IMR-90 (cell line): ENCODE data around the gene FSIP1. TPM values are rescaled to one million over a fixed set of nuclear protein-coding genes. Genes with fewer than 3 reads are reported as not detected.

Experiments used
- ATAC-seq: fragments of 200-7000 bp; cut with Tn5 transposase; 2 replicates; pipeline ENCODE4 v1.9.1; 2020; ENCODE audit warnings: low read depth, mild to moderate bottlenecking, moderate library complexity
- BruUV-seq: library from RNA; stranded (reverse); fragments of 400-500 nt; replicated peaks from 2 replicates; lab custom pipeline; 2021; lab: Mats Ljungman, UMichigan
- CTCF ChIA-PET: fragments of 300-600 bp; formaldehyde crosslinking; extraction: SDS; loops from one replicate; lab custom pipeline; 2021; ENCODE audit warnings: antibody characterized with exemption; lab: Yijun Ruan, JAX
- POLR2A ChIA-PET: fragments of 300-600 bp; sonication (Branson Sonifier 250); formaldehyde crosslinking; loops from one replicate; lab custom pipeline; 2022; ENCODE audit warnings: antibody characterized with exemption; ENCODE audit not compliant: unreplicated experiment; lab: Charles Lee
- DNase-seq: peaks from one replicate; pipeline ENCODE4 v3.0.0; 2013
- H2AFZ ChIP-seq: replicated peaks from 2 replicates; pipeline ENCODE3; 2013; ENCODE audit warnings: low read length, mild to moderate bottlenecking; ENCODE audit not compliant: poor library complexity
- H2AK5ac ChIP-seq: 2 replicates; pipeline ENCODE4 v1.6.1; 2013; ENCODE audit warnings: low read depth, low read length, inconsistent platforms
- H2AK9ac ChIP-seq: replicated peaks from 2 replicates; pipeline ENCODE3; 2013; ENCODE audit warnings: mild to moderate bottlenecking, low read depth, low read length, moderate library complexity; ENCODE audit not compliant: poor library complexity
- H2BK120ac ChIP-seq: 2 replicates; pipeline ENCODE4 v1.6.1; 2013; ENCODE audit warnings: low read depth, low read length, inconsistent platforms
- H2BK15ac ChIP-seq: 3 replicates; pipeline ENCODE4 v1.6.1; 2013; ENCODE audit warnings: low read depth, low read length, inconsistent platforms
- H2BK20ac ChIP-seq: 2 replicates; pipeline ENCODE4 v1.6.1; 2013; ENCODE audit warnings: low read depth, mild to moderate bottlenecking, inconsistent platforms, low read length, moderate library complexity
- H2BK5ac ChIP-seq: 2 replicates; pipeline ENCODE4 v1.6.1; 2013; ENCODE audit warnings: mild to moderate bottlenecking, low read depth, low read length, inconsistent platforms; ENCODE audit not compliant: poor library complexity, severe bottlenecking
- H3K14ac ChIP-seq: replicated peaks from 2 replicates; pipeline ENCODE4 v1.6.1; 2013; ENCODE audit warnings: low read depth, low read length, inconsistent platforms
- H3K18ac ChIP-seq: 2 replicates; pipeline ENCODE4 v1.6.1; 2013; ENCODE audit warnings: low read depth, low read length, control low read depth
- H3K23ac ChIP-seq: 2 replicates; pipeline ENCODE4 v1.6.1; 2013; ENCODE audit warnings: low read depth, low read length, inconsistent platforms
- H3K27ac ChIP-seq: 2 replicates; pipeline ENCODE4 v1.5.1; 2013; ENCODE audit warnings: mild to moderate bottlenecking, control low read depth, low read length; ENCODE audit not compliant: insufficient read depth
- H3K27me3 ChIP-seq: 2 replicates; pipeline ENCODE4 v1.6.1; 2013; ENCODE audit warnings: low read length; ENCODE audit not compliant: control insufficient read depth, insufficient read depth
- H3K36me3 ChIP-seq: 2 replicates; pipeline ENCODE4 v1.6.1; 2013; ENCODE audit warnings: low read length, mixed read lengths; ENCODE audit not compliant: control insufficient read depth, insufficient read depth
- H3K4ac ChIP-seq: 2 replicates; pipeline ENCODE4 v1.6.1; 2013; ENCODE audit warnings: low read depth, low read length, inconsistent platforms
- H3K4me1 ChIP-seq: 2 replicates; pipeline ENCODE4 v1.6.1; 2013; ENCODE audit warnings: low read length, mixed read lengths; ENCODE audit not compliant: control insufficient read depth, insufficient read depth
- H3K4me2 ChIP-seq: 2 replicates; pipeline ENCODE4 v1.6.1; 2013; ENCODE audit warnings: low read depth, mild to moderate bottlenecking, control low read depth, low read length, moderate library complexity
- H3K4me3 ChIP-seq: 2 replicates; pipeline ENCODE4 v1.5.1; 2013; ENCODE audit warnings: low read depth, mild to moderate bottlenecking, control low read depth, low read length, moderate library complexity; ENCODE audit not compliant: insufficient read depth
- H3K56ac ChIP-seq: 2 replicates; pipeline ENCODE4 v1.6.1; 2013; ENCODE audit warnings: low read length, inconsistent platforms; ENCODE audit not compliant: insufficient read depth; ENCODE audit errors: extremely low read depth
- H3K79me1 ChIP-seq, 2 experiments: 2 replicates each; pipeline ENCODE4 v1.6.1; 2013; ENCODE audit warnings: low read length in 2 of 2, inconsistent platforms in 1 of 2, low read depth in 1 of 2
- H3K9ac ChIP-seq: 2 replicates; pipeline ENCODE4 v1.6.1; 2013; ENCODE audit warnings: low read depth, low read length, control low read depth
- H3K9me1 ChIP-seq: 2 replicates; pipeline ENCODE4 v1.6.1; 2013; ENCODE audit warnings: low read length, inconsistent platforms; ENCODE audit not compliant: insufficient read depth
- H3K9me3 ChIP-seq: 2 replicates; pipeline ENCODE4 v1.6.1; 2013; ENCODE audit warnings: low read length; ENCODE audit not compliant: control insufficient read depth, insufficient read depth
- H4K20me1 ChIP-seq: 2 replicates; pipeline ENCODE4 v1.6.1; 2013; ENCODE audit warnings: low read length, inconsistent platforms; ENCODE audit not compliant: insufficient read depth
- H4K5ac ChIP-seq: 2 replicates; pipeline ENCODE4 v1.6.1; 2013; ENCODE audit warnings: mild to moderate bottlenecking, low read depth, low read length, control low read depth
- H4K8ac ChIP-seq, 2 experiments: 2 replicates each; pipeline ENCODE4 v1.6.1; 2013; ENCODE audit warnings: low read depth in 2 of 2, low read length in 2 of 2, control low read depth in 1 of 2, inconsistent platforms in 1 of 2
- H4K91ac ChIP-seq: 2 replicates; pipeline ENCODE4 v1.6.1; 2013; ENCODE audit warnings: low read depth, low read length, inconsistent platforms; ENCODE audit not compliant: insufficient read depth
- BHLHE40 ChIP-seq: fragments of 150-350 bp; IDR thresholded peaks from 2 replicates; pipeline ENCODE4 v1.6.1; 2016; ENCODE audit warnings: mild to moderate bottlenecking, low read depth, low read length
- CEBPB ChIP-seq: IDR thresholded peaks from 2 replicates; pipeline ENCODE4 v1.6.1; 2012; ENCODE audit warnings: low read depth, low read length, improper control_type of control experiment
- CHD1 ChIP-seq: IDR thresholded peaks from 2 replicates; pipeline ENCODE4 v1.6.1; 2012; ENCODE audit warnings: low read depth, low read length, improper control_type of control experiment
- FOS ChIP-seq: fragments of 150-350 bp; IDR thresholded peaks from 2 replicates; pipeline ENCODE4 v1.6.1; 2016; ENCODE audit warnings: low read depth, low read length
- MAFK ChIP-seq: IDR thresholded peaks from 2 replicates; pipeline ENCODE4 v1.6.1; 2012; ENCODE audit warnings: low read depth, low read length, improper control_type of control experiment
- MAZ ChIP-seq: IDR thresholded peaks from 2 replicates; pipeline ENCODE4 v1.6.1; 2012; ENCODE audit warnings: low read depth, mild to moderate bottlenecking, low read length, improper control_type of control experiment, moderate library complexity, borderline replicate concordance
- MXI1 ChIP-seq: IDR thresholded peaks from 2 replicates; pipeline ENCODE4 v1.6.1; 2012; ENCODE audit warnings: low read depth, mild to moderate bottlenecking, low read length, moderate library complexity, borderline replicate concordance
- NFE2L2 ChIP-seq: fragments of 150-350 bp; IDR thresholded peaks from 2 replicates; pipeline ENCODE4 v1.6.1; 2016; ENCODE audit warnings: low read depth, mild to moderate bottlenecking, low read length
- POLR2A ChIP-seq: IDR thresholded peaks from 2 replicates; pipeline ENCODE4 v1.6.1; 2012; ENCODE audit warnings: mild to moderate bottlenecking, low read depth, low read length
- RCOR1 ChIP-seq: IDR thresholded peaks from 2 replicates; pipeline ENCODE4 v1.6.1; 2012; ENCODE audit warnings: mild to moderate bottlenecking, low read length, improper control_type of control experiment; ENCODE audit not compliant: insufficient replicate concordance
- RFX5 ChIP-seq: IDR thresholded peaks from 2 replicates; pipeline ENCODE4 v1.8.0; 2012; ENCODE audit warnings: low read depth, mild to moderate bottlenecking, low read length, moderate library complexity
- SMC3 ChIP-seq: fragments of 150-350 bp; IDR thresholded peaks from 2 replicates; pipeline ENCODE4 v1.6.1; 2016; ENCODE audit warnings: low read depth, mild to moderate bottlenecking, antibody characterized with exemption, low read length, moderate library complexity
- USF2 ChIP-seq: fragments of 150-350 bp; IDR thresholded peaks from 2 replicates; pipeline ENCODE4 v1.6.1; 2017; ENCODE audit warnings: mild to moderate bottlenecking, antibody characterized with exemption, low read length, low read depth
- WGBS, 2 experiments: methylation state at CpG; one replicate each; pipeline versions ENCODE4 v1.1.5 to v1.1.7; 2013; ENCODE audit warnings: missing lambda C conversion rate in 2 of 2; ENCODE audit not compliant: insufficient read length in 1 of 2; ENCODE audit errors: extremely low coverage in 2 of 2; 5-methylcytosine and 5-hydroxymethylcytosine counted together
- dilution Hi-C: fragments of 300-500 bp; cut with HindIII; formaldehyde crosslinking; loops from one replicate; pipeline ENCODE4 v1.14.3; 2018; ENCODE audit warnings: low sequenced_read_pairs; ENCODE audit not compliant: unreplicated experiment
- in situ Hi-C: fragments of 300-500 bp; cut with MboI; formaldehyde crosslinking; loops from 3 replicates; pipeline ENCODE4 v1.14.3; 2019; ENCODE audit warnings: low sequenced_read_pairs, inconsistent platforms, mixed read lengths
- intact Hi-C: fragments of 100-400 bp; cut with micrococcal nuclease; formaldehyde crosslinking; loops from 2 replicates; pipeline ENCODE4 v1.10.0; 2022
- polyA plus RNA-seq, 3 experiments: library from polyadenylated mRNA; depleted of rRNA; stranded (reverse); fragments of >200 nt; gene quantifications; 2 replicates each; pipeline ENCODE4 v1.2.3, GENCODE V29; 2012; ENCODE audit warnings: low replicate concordance in 1 of 3
- total RNA-seq: library from RNA; depleted of rRNA; stranded (reverse); fragments of >200 nt; gene quantifications from 2 replicates; pipeline ENCODE4 v1.2.3, GENCODE V29; 2012
- TF ChIP-seq, protein P1 (sequence below): fragments of 150-350 bp; IDR thresholded peaks from 2 replicates; pipeline ENCODE4 v1.6.1; 2016; ENCODE audit warnings: low read depth, mild to moderate bottlenecking, low read length, moderate library complexity, borderline replicate concordance

The FSIP1 gene
- total and polyA plus RNA-seq, 2 of the 4 experiments (the other 2 are of a cell fraction), result 0.10 to 0.18 TPM

GRCh38 chr15:39709941-39710340, 72.7 kb downstream of the FSIP1 start:
- no peaks in the 10 kb centered on the region for H3K4me1 ChIP-seq
- H3K9me3 ChIP-seq, result no peaks in the 10 kb centered on the region
- dilution Hi-C loops (no loop called here), intact Hi-C loops (no loop called here), in situ Hi-C loops (no loop called here)
- ChIA-PET POLR2A (interaction anchor here (0.7 kb wide), 1 partner anchor 21 kb away, joined by 8 read pairs; no protein-coding TSS in a partner anchor), CTCF (no interaction called here)
- DNase-seq (no peak), ATAC-seq (no peak)
- H4K8ac ChIP-seq, result no peak overlapping the region
- no peaks in the 10 kb centered on the region for H3K36me3 ChIP-seq
- H3K9me1 ChIP-seq, result no peaks in the 10 kb centered on the region
- no peak for TF ChIP-seq CHD1
- TF ChIP-seq USF2, result no peak
- TF ChIP-seq RCOR1, result no peak
- no peak for TF ChIP-seq BHLHE40
- TF ChIP-seq CEBPB, result no peak
- TF ChIP-seq MAFK, result no peak
- no peak for TF ChIP-seq RFX5
- TF ChIP-seq NFE2L2, result no peak
- TF ChIP-seq, protein P1, sequence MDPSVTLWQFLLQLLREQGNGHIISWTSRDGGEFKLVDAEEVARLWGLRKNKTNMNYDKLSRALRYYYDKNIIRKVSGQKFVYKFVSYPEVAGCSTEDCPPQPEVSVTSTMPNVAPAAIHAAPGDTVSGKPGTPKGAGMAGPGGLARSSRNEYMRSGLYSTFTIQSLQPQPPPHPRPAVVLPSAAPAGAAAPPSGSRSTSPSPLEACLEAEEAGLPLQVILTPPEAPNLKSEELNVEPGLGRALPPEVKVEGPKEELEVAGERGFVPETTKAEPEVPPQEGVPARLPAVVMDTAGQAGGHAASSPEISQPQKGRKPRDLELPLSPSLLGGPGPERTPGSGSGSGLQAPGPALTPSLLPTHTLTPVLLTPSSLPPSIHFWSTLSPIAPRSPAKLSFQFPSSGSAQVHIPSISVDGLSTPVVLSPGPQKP, result no peak
- no peak for TF ChIP-seq FOS
- TF ChIP-seq POLR2A, result no peak
- no peak for TF ChIP-seq SMC3
- no peak for TF ChIP-seq MAZ
- no peak for TF ChIP-seq MXI1
- no peak overlapping the region for H2AK9ac ChIP-seq
- H2AK5ac ChIP-seq, result no peak overlapping the region
- H3K14ac ChIP-seq, result no peak overlapping the region
- no peaks in the 10 kb centered on the region for H3K79me1 ChIP-seq
- no peak overlapping the region for H2AFZ ChIP-seq
- no peak overlapping the region for H3K4ac ChIP-seq
- no peak overlapping the region for H2BK15ac ChIP-seq
- H3K27me3 ChIP-seq, result no peaks in the 10 kb centered on the region
- no peak overlapping the region for H3K56ac ChIP-seq
- no peak overlapping the region for H4K91ac ChIP-seq
- no peak overlapping the region for H3K9ac ChIP-seq
- no peak overlapping the region for H2BK120ac ChIP-seq
- WGBS, 2 experiments, result 100% methylated on average over 1 of the region's 4 CpGs; no CpG with 5 or more reads in 1 of the 2 experiments
- no peak overlapping the region for H3K23ac ChIP-seq
- no peak overlapping the region for H3K18ac ChIP-seq
- no TSS peak for BruUV-seq
- no peak overlapping the region for H3K27ac ChIP-seq
- H4K5ac ChIP-seq, result no peak overlapping the region
- no peak overlapping the region for H2BK5ac ChIP-seq
- H2BK20ac ChIP-seq, result no peak overlapping the region
- H3K4me2 ChIP-seq, result no peak overlapping the region
- H3K4me3 ChIP-seq, result no peak overlapping the region
- no peaks in the 10 kb centered on the region for H4K20me1 ChIP-seq
